Measurements from ENCODE around the gene GNAO1.

Gene GNAO1

DNA sequence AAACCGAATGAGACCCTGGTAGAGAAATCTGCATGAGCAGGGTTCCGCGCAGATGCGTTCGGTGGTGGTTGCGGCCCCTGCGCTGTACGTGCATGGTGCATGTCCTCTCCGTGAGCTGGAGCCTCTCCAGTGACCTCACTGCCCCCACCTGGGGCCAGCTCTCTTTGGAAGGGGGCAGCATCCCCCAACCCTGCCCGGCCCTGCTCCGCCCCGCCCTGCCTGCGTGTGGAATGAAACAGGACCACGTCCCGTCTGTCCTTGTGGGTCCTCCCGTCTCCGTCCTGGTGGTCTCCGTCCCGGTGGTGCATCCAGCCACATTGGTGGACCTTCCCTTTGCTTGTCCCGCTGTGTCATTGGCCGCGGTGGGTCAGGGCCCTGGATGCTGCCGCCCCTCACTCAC is 149.1 kb downstream of the GNAO1 start:
- H3K27me3 ChIP-seq (ENCODE audit: low read depth): no peaks in the 10 kb centered on the region
- H3K4me1 ChIP-seq: no peaks in the 10 kb centered on the region
- no peak overlapping the region for H3K4me3 ChIP-seq
- H3K9me3 ChIP-seq: no peaks in the 10 kb centered on the region
- in situ Hi-C loops (cut with MboI; ENCODE audit: low sequenced_read_pairs): no loop called here
- H3K36me3 ChIP-seq (replicated peaks): no peaks in the 10 kb centered on the region
- DNase-seq (ENCODE audit: low spot score in 2 of 2): no peak

DNA sequence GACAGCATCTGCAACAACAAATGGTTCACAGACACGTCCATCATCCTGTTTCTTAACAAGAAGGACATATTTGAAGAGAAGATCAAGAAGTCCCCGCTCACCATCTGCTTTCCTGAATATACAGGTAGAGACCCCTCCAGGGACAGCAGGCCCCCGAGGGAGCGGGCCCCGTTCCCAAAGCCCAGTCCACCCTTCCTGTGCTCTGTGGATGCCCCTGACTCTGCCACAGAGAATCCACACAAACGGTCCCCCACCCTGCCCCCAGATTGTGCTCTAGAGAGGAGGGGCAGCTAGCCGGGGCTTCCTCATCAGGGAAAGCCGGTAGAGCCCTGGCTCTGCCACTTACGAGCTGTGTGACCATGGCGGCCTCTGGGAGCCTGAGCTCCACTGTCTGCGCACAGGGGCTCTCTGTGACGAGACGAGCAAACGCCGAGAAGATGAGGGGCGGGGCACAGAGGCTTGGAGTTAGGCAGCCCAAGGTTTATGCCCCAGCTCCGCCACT is 149.6 kb downstream of the GNAO1 start:
- no peaks in the 10 kb centered on the region for H3K27me3 ChIP-seq (ENCODE audit: low read depth)
- H3K36me3 ChIP-seq (replicated peaks): no peaks in the 10 kb centered on the region
- no peaks in the 10 kb centered on the region for H3K4me1 ChIP-seq
- no peak for DNase-seq (ENCODE audit: low spot score in 2 of 2)
- in situ Hi-C loops (cut with MboI; ENCODE audit: low sequenced_read_pairs): no loop called here
- no peak overlapping the region for H3K4me3 ChIP-seq
- no peaks in the 10 kb centered on the region for H3K9me3 ChIP-seq

DNA sequence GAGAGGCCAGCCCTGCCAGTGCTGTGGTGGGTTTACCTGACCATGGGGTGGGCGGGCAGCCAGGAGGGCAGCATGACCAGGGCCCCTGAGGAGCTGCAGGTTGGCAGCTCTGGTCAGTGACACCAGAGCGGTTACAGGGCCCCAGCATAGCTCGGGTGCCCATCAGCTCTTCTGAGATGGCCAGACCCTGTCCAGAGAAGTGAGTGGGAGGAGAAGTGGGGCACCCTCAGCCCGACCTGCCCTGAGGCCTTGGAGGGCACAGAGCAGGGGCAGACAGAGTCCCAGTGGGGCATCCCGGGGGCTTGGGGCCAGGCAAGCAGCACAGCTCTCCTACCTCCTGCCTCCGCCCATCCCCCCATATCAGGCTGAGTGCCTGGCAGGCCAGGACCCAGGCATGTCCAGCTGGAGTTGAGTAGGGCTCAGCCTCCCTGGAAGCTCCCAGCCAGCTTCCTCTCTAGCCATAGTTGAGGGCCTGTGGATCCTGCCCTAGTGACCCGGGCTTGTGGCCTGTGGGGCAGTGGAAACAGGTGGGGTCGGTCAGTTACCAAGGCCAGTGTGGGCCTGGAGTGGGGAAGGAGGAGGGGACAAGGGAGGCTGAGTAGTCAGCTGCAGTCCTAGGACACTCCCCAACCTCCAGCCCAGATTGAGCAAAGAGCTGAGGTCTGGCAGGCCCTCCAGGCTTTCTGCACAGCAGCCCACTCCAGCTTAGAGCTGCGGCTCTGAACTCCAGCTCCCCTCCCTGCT is 150.5 kb downstream of the GNAO1 start:
- Histone ChIP-seq H3K9me3 (no peaks in the 10 kb centered on the region), H3K4me3 (no peak overlapping the region), H3K36me3 (replicated peaks) (no peaks in the 10 kb centered on the region), H3K27me3 (ENCODE audit: low read depth) (no peaks in the 10 kb centered on the region), H3K4me1 (no peaks in the 10 kb centered on the region)
- in situ Hi-C loops (cut with MboI; ENCODE audit: low sequenced_read_pairs): no loop called here
- DNase-seq (ENCODE audit: low spot score in 2 of 2): no peak

DNA sequence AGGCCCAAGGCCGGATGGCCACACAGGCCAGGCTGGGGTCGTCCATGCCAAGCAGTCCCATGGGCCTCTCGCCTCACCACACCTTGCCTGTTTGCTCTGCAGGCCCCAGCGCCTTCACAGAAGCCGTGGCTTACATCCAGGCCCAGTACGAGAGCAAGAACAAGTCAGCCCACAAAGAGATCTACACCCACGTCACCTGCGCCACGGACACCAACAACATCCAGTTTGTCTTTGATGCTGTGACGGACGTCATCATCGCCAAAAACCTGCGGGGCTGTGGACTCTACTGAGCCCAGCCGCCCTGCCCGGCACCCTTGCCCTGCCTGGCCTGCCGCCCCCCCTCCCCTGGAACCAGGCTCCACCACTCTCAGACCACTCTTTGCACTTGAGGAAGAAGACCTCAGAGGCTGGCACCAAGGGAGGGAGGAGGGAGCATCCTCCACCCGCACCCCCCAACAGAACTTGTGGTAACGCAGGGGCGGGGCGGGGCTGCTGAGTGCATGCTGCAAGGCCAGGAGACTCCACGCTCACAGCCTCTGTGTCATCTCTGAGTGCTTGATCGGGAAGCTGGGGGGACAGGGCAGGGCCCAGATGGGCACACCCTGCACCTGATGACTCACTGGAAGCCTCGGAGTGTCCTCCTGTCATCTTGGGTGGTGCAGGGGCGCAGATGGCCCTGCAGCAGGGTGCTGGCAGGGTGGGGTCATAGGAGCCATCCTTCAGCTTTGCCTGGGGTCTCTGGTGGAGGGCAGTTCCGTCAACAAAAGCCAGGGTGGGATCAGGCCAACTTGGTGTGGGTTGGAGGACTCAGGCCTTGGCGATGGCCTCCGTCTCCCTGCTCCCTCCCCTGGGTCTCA is 152.6 kb downstream of the GNAO1 start:
- H3K36me3 ChIP-seq (replicated peaks): no peaks in the 10 kb centered on the region

DNA sequence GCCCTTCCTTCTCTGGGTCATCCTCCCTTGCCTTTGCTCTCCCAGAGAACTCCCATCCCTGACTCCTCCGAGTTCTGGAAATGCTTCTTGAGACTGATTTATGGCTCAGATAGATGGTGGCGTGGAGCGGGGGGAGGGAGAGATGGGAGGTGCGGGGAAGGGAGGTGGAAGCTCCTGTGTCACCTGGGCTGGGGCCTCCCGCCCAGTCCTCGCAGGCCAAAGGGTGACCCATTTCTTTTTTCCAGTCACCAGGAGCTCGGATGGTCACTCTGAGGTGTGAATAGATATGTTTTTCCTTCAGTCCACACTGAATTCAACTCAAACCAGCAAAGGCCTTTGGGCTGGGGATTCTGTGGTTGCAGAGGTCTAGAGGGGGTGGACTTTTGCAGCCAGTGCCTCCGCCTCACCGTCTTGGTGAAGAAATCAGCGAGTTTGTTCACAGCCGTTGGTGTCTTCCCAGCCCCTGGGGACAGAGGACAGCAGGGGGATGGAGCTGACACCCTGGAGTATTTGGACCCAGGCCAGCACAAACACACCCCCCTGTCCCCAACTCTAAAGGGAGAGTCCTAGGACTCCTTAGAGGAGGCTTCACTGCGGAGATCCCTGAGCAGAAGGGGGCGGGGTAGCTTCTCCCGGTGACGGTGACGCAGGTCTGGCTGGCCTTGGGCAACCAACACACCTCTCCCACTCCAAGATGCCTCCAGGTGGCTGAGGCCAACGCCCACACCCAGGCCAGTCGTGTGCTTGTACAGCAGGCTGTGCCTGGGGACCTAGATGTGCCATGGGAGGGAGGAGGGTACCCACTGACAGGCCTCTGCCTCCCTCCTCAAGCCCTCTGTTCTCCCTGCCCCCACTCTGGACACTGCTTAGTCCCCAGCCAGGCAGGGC is 153.5 kb downstream of the GNAO1 start:
- Histone ChIP-seq H3K9me3 (no peaks in the 10 kb centered on the region), H3K4me1 (no peaks in the 10 kb centered on the region), H3K27me3 (ENCODE audit: low read depth) (no peaks in the 10 kb centered on the region), H3K36me3 (replicated peaks) (no peaks in the 10 kb centered on the region), H3K4me3 (no peak overlapping the region)
- DNase-seq (ENCODE audit: low spot score in 2 of 2): no peak
- in situ Hi-C loops (cut with MboI; ENCODE audit: low sequenced_read_pairs): no loop called here

More for the DNA sequence above, 152.6 kb downstream of the GNAO1 start:
- H3K4me1 ChIP-seq: no peaks in the 10 kb centered on the region
- no peak overlapping the region for H3K4me3 ChIP-seq
- H3K9me3 ChIP-seq: no peaks in the 10 kb centered on the region
- in situ Hi-C loops (cut with MboI; ENCODE audit: low sequenced_read_pairs): no loop called here
- H3K27me3 ChIP-seq (ENCODE audit: low read depth): no peaks in the 10 kb centered on the region
- DNase-seq (ENCODE audit: low spot score in 2 of 2): no peak

DNA sequence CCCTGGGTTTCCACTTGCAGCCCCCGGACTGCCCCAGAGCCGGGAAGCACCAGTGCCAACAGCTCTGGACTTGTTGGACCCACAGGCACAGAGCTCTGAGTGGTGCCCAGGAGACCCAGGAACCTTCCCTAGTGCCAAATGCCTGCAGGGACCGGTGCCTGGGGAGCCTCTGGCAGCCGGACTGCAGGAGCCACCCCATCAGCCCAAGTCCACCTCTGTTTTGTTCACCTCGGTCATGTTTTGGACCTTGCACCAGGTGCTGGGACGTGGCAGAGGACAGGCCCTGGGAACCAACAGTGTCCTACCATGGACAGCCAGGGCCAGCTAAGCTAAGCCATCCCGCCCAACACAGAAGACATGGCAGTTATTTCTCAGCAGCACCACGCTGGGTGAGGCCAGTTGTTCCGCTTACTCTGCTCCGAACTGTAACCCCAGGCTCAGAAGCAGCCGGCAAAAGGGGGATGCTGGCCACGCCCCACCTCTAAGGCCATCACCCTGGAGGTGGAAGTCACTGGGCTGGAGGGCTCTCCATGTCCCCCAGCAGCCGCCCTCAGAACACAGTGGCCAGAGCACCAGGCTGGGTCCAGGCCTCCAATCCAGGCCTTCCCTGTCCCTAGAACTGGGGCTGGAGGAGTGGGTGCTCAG is 154.2 kb downstream of the GNAO1 start:
- Histone ChIP-seq H3K27me3 (ENCODE audit: low read depth) (no peaks in the 10 kb centered on the region), H3K9me3 (no peaks in the 10 kb centered on the region), H3K36me3 (replicated peaks) (no peaks in the 10 kb centered on the region), H3K4me1 (no peaks in the 10 kb centered on the region), H3K4me3 (no peak overlapping the region)
- in situ Hi-C loops (cut with MboI; ENCODE audit: low sequenced_read_pairs): no loop called here
- DNase-seq (ENCODE audit: low spot score in 2 of 2): no peak

DNA sequence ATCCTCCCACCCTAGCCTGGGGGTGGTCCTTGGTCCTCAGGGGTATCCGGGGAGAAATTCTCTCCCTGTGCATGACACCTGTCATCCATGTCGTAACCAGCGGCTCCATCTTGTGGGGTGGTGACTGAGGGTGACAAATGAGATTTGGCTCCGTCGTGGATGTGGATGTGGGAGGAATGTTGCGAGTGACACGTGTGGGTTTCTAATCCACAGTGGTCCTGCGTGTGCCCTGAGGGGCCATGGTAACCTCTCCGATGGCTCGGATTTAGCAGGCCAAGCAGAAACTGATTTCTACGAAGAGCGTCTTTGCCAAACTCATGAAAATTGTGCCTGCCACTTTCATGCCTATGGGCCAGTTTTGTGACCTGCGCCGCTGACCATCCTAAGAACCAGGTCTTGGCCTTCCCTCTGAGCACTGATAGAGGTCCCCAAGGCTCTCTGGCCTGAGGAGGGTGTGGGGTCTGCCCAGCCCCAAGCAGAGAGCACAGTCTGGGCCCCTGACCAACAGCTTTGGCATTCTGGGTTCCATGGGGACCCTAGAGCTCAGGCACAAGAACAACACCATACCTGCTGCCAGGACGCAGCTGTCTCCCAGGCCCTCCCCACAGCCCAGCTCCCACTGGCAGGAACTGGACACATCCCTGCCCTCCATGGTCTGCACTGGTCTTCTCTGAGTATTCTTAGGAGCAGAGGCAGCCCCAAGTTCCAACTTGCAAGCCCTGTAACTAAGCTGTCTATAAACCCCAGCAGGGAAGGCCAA is 155.0 kb downstream of the GNAO1 start:
- Histone ChIP-seq H3K27me3 (ENCODE audit: low read depth) (no peaks in the 10 kb centered on the region), H3K4me3 (no peak overlapping the region), H3K9me3 (no peaks in the 10 kb centered on the region), H3K36me3 (replicated peaks) (no peaks in the 10 kb centered on the region), H3K4me1 (no peaks in the 10 kb centered on the region)
- no peak for DNase-seq (ENCODE audit: low spot score in 2 of 2)
- in situ Hi-C loops (cut with MboI; ENCODE audit: low sequenced_read_pairs): no loop called here

DNA sequence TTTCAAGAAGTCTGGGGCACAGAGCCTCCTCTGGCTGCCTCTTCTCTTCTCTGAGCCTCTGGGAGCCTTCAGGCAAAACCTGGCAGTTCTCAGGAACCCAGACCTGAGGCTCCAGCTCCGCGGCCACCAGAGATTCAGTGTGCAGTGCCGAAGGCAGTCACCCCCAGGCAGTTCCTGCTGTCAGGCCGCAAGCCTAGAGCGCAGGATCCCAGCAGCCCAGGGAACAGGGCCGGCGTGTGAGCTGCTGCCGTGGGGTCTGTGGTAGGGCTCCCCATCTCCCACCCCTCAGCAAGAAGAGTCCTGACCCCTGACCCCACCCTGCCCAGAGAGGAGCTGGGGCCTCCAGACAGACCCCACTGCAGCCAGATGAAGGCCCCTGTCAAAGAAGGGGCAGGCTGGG is 155.9 kb downstream of the GNAO1 start:
- H3K27me3 ChIP-seq (ENCODE audit: low read depth): no peaks in the 10 kb centered on the region
- in situ Hi-C loops (cut with MboI; ENCODE audit: low sequenced_read_pairs): no loop called here
- no peak for DNase-seq (ENCODE audit: low spot score in 2 of 2)

DNA sequence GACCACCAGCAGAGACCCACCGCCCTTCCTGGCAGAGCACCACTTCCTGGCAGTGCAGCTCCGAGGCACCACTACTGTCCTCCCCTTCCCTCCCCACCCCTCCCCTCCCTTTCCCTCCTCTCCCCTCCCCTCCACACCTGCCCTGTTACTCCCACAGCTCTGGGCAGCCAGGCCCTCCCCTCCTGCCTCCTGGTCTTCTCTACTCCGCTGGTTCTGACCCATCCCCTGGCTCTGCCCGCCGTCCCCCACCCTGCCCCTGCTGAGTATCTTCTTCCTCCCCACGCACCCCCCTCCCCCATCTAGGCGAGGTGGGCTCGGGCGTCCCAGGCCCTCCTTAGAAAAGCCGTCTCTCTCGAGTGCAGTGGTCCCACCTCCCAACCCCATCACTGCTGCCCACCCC is 156.4 kb downstream of the GNAO1 start:
- no peaks in the 10 kb centered on the region for H3K36me3 ChIP-seq (replicated peaks)
- DNase-seq (ENCODE audit: low spot score in 2 of 2): no peak
- H3K4me3 ChIP-seq: no peak overlapping the region
- no peaks in the 10 kb centered on the region for H3K9me3 ChIP-seq
- H3K27me3 ChIP-seq (ENCODE audit: low read depth): no peaks in the 10 kb centered on the region
- H3K4me1 ChIP-seq: no peaks in the 10 kb centered on the region
- in situ Hi-C loops (cut with MboI; ENCODE audit: low sequenced_read_pairs): no loop called here

More for the DNA sequence above, 155.9 kb downstream of the GNAO1 start:
- no peaks in the 10 kb centered on the region for H3K9me3 ChIP-seq
- no peaks in the 10 kb centered on the region for H3K4me1 ChIP-seq
- H3K4me3 ChIP-seq: no peak overlapping the region
- no peaks in the 10 kb centered on the region for H3K36me3 ChIP-seq (replicated peaks)

DNA sequence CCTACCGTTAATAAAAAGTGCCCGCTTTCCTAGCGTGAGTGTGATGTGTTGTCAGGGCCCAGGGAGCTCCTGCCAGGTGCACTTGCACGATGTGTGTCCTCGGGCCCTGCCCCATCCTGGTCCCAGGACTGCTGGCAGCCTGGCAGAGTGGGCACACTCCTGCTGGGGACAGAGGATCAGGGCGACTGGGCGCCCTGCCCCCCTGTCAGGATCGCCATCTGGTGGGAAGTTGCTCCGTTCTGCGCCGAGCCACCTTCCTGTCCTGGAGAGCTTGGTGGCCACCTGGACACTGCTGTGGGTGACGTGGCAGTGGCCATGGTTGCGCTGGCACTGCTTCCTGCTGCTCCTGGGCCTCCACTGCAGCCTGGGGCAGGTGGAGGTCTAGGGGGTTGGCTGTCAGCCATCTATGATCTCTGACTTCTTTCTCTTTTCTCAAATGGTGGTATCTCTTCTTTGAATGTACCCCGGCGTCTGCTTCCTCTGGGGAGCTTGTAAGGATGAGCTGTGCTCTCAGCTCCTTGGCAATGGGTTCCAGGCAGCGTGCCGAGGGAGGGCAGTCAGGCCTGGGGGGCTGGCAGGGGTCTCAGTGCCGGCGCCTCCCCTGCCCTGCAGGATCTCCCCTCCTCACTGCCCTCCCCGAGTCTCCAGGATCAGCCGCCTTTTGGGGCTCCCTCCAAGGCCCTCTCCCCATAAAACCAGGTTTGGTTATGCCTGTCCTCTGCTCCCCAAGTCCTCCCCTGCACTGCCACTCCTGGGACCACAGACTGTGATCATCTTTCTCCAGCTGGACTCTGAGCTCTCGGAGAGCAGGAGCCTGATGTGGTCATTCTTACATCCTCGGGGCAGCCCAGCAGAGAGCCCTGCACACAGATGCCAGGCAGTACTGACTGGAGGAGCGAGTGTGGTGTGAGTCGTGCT is 157.1 kb downstream of the GNAO1 start:
- Histone ChIP-seq H3K36me3 (replicated peaks) (no peaks in the 10 kb centered on the region), H3K27me3 (ENCODE audit: low read depth) (no peaks in the 10 kb centered on the region), H3K4me3 (no peak overlapping the region), H3K4me1 (no peaks in the 10 kb centered on the region), H3K9me3 (no peaks in the 10 kb centered on the region)
- in situ Hi-C loops (cut with MboI; ENCODE audit: low sequenced_read_pairs): no loop called here
- peak in 1 of 2 experiments; percentile 50 for DNase-seq (ENCODE audit: low spot score in 2 of 2)

DNA sequence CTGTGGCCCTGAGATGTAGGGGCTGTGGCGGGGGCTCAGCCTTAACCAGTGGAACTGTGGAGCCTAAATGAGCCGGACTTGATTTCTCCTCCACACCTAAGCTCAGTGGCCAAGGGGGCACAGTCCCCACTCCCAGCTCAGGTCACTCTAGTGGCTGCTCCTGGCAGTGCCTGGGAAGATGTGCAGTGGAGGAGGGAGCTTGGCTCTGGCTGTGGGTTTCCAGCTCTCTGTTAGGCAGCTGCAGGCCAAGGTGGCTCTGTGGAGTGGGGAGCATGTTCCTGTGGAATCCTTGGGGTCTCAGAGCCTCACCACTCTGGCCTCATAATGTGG is 157.8 kb downstream of the GNAO1 start:
- no peaks in the 10 kb centered on the region for H3K36me3 ChIP-seq (replicated peaks)
- no peaks in the 10 kb centered on the region for H3K4me1 ChIP-seq
- no peak for DNase-seq (ENCODE audit: low spot score in 2 of 2)
- in situ Hi-C loops (cut with MboI; ENCODE audit: low sequenced_read_pairs): no loop called here
- no peaks in the 10 kb centered on the region for H3K27me3 ChIP-seq (ENCODE audit: low read depth)
- no peaks in the 10 kb centered on the region for H3K9me3 ChIP-seq
- H3K4me3 ChIP-seq: no peak overlapping the region

DNA sequence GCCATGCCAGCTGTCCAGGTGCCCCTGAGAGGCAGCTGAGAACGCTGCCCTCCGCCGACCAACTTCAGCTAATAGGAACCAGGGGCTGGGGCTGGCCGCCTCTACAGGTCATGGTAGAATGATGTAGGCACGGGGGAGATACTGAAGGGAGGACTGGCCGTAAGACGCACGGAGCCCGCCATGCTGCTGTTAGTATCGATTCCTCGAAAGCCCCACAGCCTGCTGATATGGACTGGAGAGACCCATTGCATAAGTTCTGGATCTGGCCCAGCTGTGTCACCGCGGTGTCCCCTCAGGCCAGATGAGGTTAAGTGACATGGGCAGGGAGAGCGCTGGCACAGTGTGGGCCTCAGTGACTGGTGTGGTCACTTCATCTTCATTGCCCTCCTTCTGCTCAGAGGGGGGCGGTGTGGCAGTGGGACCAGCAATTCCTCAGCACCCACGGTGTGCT is 158.4 kb downstream of the GNAO1 start:
- H3K27me3 ChIP-seq (ENCODE audit: low read depth): no peaks in the 10 kb centered on the region
- H3K36me3 ChIP-seq (replicated peaks): no peaks in the 10 kb centered on the region
- no peak overlapping the region for H3K4me3 ChIP-seq
- H3K4me1 ChIP-seq: no peaks in the 10 kb centered on the region
- in situ Hi-C loops (cut with MboI; ENCODE audit: low sequenced_read_pairs): no loop called here
- DNase-seq (ENCODE audit: low spot score in 2 of 2): no peak
- H3K9me3 ChIP-seq: no peaks in the 10 kb centered on the region

Measured in HAP-1 (cell line).